CD8-positive, alpha-beta memory T cell (primary cell): Measurements from ENCODE around the gene USP13. TPM values are rescaled to one million over a fixed set of nuclear protein-coding genes. Genes with fewer than 3 reads are reported as not detected.
A peak's percentile ranks its signal among the peaks of the same experiment; 100 is the strongest.

ENCODE experiments used
- CTCF ChIA-PET: fragments of 350-600 bp; sonication (Branson Sonifier 250); formaldehyde crosslinking; loops from one replicate; lab custom pipeline; 2021; ENCODE audit warnings: antibody characterized with exemption; lab: Charles Lee
- POLR2A ChIA-PET: fragments of 350-600 bp; sonication (Branson Sonifier 250); formaldehyde crosslinking; loops from one replicate; lab custom pipeline; 2021; ENCODE audit warnings: antibody characterized with exemption; lab: Charles Lee
- DNase-seq, 5 donors: peaks; one replicate each; pipeline versions ENCODE4 v3.0.0 to v3.0.0-alpha.2; 2020 to 2022; ENCODE audit warnings: mixed read lengths in 1 of 5
- H3K27ac ChIP-seq: one replicate; pipeline ENCODE4 v1.7.0; 2013; ENCODE audit warnings: low read depth, mild to moderate bottlenecking, low read length, moderate library complexity
- H3K27me3 ChIP-seq: 2 replicates; pipeline ENCODE4 v1.7.0; 2013; ENCODE audit warnings: low read length, mild to moderate bottlenecking; ENCODE audit not compliant: insufficient read depth, poor library complexity, severe bottlenecking
- H3K36me3 ChIP-seq: 2 replicates; pipeline ENCODE4 v1.7.0; 2013; ENCODE audit warnings: mild to moderate bottlenecking, low read length, moderate library complexity; ENCODE audit not compliant: insufficient read depth
- H3K4me1 ChIP-seq: 2 replicates; pipeline ENCODE4 v1.7.0; 2013; ENCODE audit warnings: mild to moderate bottlenecking, low read length, moderate library complexity; ENCODE audit not compliant: insufficient read depth
- H3K4me3 ChIP-seq: 2 replicates; pipeline ENCODE4 v1.7.0; 2013; ENCODE audit warnings: mild to moderate bottlenecking, low read length
- H3K9me3 ChIP-seq: 2 replicates; pipeline ENCODE4 v1.7.0; 2013; ENCODE audit warnings: mild to moderate bottlenecking, low read length
- H3K27ac Mint-ChIP-seq, 8 donors: one replicate each; pipeline ENCODE4 v1.8.0; 2020 to 2021; ENCODE audit warnings: mixed read lengths in 8 of 8, mild to moderate bottlenecking in 6 of 8, inconsistent platforms in 3 of 8, moderate library complexity in 3 of 8
- H3K27me3 Mint-ChIP-seq, 2 donors: one replicate each; pipeline ENCODE4 v1.8.0; 2020 to 2021; ENCODE audit warnings: mixed read lengths in 2 of 2, mild to moderate bottlenecking in 1 of 2, moderate library complexity in 1 of 2
- H3K36me3 Mint-ChIP-seq, 3 donors: one replicate each; pipeline ENCODE4 v1.8.0; 2020 to 2021; ENCODE audit warnings: mixed read lengths in 3 of 3, inconsistent platforms in 1 of 3, mild to moderate bottlenecking in 1 of 3
- H3K4me1 Mint-ChIP-seq, 3 donors: one replicate each; pipeline ENCODE4 v1.8.0; 2020 to 2021; ENCODE audit warnings: mixed read lengths in 3 of 3, inconsistent platforms in 1 of 3, mild to moderate bottlenecking in 1 of 3
- H3K4me3 Mint-ChIP-seq, 7 donors: one replicate each; pipeline ENCODE4 v1.8.0; 2020 to 2021; ENCODE audit warnings: mixed read lengths in 7 of 7, mild to moderate bottlenecking in 6 of 7, moderate library complexity in 4 of 7, inconsistent platforms in 2 of 7
- H3K9me3 Mint-ChIP-seq, 5 donors: one replicate each; pipeline ENCODE4 v1.8.0; 2020 to 2022; ENCODE audit warnings: mixed read lengths in 5 of 5, mild to moderate bottlenecking in 3 of 5, moderate library complexity in 2 of 5, inconsistent platforms in 1 of 5
- polyA plus RNA-seq: library from polyadenylated mRNA; unstranded; fragments of 300-500 nt; fragmentation: Illumina TruSeq; gene quantifications from one replicate; pipeline ENCODE4 v1.2.3, GENCODE V29; 2021
- total RNA-seq, 2 experiments: library from RNA; stranded (reverse); gene quantifications; one replicate each; pipeline ENCODE4 v1.2.3, GENCODE V29; 2021

USP13 gene
- total and polyA plus RNA-seq, 3 experiments from 2014 or later = 12.7 to 13.8 (median 13.3) TPM

GRCh38 chr3:179610066-179610465 is 42.8 kb upstream of the USP13 start:
- Histone ChIP-seq H3K9me3 (no peaks in the 10 kb centered on the region), H3K27ac (no peak overlapping the region), H3K4me3 (no peak overlapping the region), H3K27me3 (no peaks in the 10 kb centered on the region), H3K36me3 (no peaks in the 10 kb centered on the region), H3K4me1 (peaks cover 16% of the 10 kb centered on the region)
- Mint-ChIP-seq H3K4me1 (peaks cover 32 to 52% (median 43%) of the 10 kb centered on the region in 3 donors), H3K4me3 (no peak overlapping the region), H3K9me3 (no peaks in the 10 kb centered on the region), H3K27me3 (no peaks in the 10 kb centered on the region), H3K27ac (peak overlapping the region in 1 of 8 donors; percentile 76), H3K36me3 (peaks cover 5 to 30% (median 6%) of the 10 kb centered on the region in 3 donors)
- CTCF ChIA-PET = no interaction called here
- POLR2A ChIA-PET = no interaction called here
- DNase-seq = no peak

GRCh38 chr3:179613807-179614206 is 39.0 kb upstream of the USP13 start:
- CTCF ChIA-PET = no interaction called here
- Mint-ChIP-seq H3K4me1 (peaks cover 15 to 25% (median 24%) of the 10 kb centered on the region in 3 donors), H3K27me3 (no peaks in the 10 kb centered on the region), H3K4me3 (no peak overlapping the region), H3K36me3 (peaks cover 5 to 42% (median 6%) of the 10 kb centered on the region in 3 donors), H3K27ac (no peak overlapping the region), H3K9me3 (no peaks in the 10 kb centered on the region)
- POLR2A ChIA-PET = no interaction called here
- Histone ChIP-seq H3K27me3 (no peaks in the 10 kb centered on the region), H3K36me3 (no peaks in the 10 kb centered on the region), H3K4me3 (no peak overlapping the region), H3K4me1 (peaks cover 8% of the 10 kb centered on the region), H3K9me3 (no peaks in the 10 kb centered on the region), H3K27ac (no peak overlapping the region)
- no peak for DNase-seq

- Mint-ChIP-seq H3K36me3 (peaks cover 6 to 49% (median 8%) of the 10 kb centered on the region in 3 donors), H3K27me3 (no peaks in the 10 kb centered on the region), H3K9me3 (no peaks in the 10 kb centered on the region), H3K27ac (peak overlapping the region in 1 of 8 donors; percentile 54), H3K4me1 (peaks cover 6 to 16% (median 14%) of the 10 kb centered on the region in 3 donors), H3K4me3 (no peak overlapping the region)
- POLR2A ChIA-PET = no interaction called here
- H3K9me3 ChIP-seq = no peaks in the 10 kb centered on the region
- H3K27me3 ChIP-seq = no peaks in the 10 kb centered on the region
- H3K4me3 ChIP-seq = no peak overlapping the region
- no peak for DNase-seq
- no peaks in the 10 kb centered on the region for H3K4me1 ChIP-seq
- no peak overlapping the region for H3K27ac ChIP-seq
- CTCF ChIA-PET = interaction anchor here (0.5 kb wide), 1 partner anchor 61 kb away, joined by 3 read pairs; no protein-coding TSS in a partner anchor
- no peaks in the 10 kb centered on the region for H3K36me3 ChIP-seq
Measured at GRCh38 chr3:179615458-179616173, 37.2 kb upstream of the USP13 start.

DNA sequence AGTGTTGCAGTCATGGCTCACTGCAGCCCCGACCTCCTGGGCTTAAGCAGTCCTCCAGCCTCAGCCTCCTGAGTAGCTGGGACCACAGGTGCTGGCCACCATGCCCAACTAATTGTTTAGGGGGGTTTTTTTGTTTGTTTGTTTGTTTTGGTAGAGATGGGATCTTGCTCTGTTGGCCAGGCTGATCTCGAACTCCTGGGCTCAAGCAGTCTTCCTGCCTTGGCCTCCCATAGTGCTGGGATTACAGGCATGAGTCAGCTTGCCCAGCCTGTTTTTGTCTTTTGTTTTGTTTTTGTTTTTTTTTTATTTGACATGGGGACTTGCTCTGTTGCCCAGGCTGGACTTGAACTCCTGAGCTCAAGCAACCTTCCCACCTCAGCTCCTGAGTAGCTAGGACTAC is 30.8 kb upstream of the USP13 start:
- peaks cover 0 to 7% (median 0%) of the 10 kb centered on the region in 3 donors for H3K4me1 Mint-ChIP-seq
- H3K27me3 ChIP-seq = no peaks in the 10 kb centered on the region
- no peaks in the 10 kb centered on the region for H3K27me3 Mint-ChIP-seq
- H3K36me3 Mint-ChIP-seq = peaks cover 13 to 71% (median 18%) of the 10 kb centered on the region in 3 donors
- CTCF ChIA-PET = no interaction called here
- H3K27ac ChIP-seq = no peak overlapping the region
- DNase-seq = no peak
- H3K9me3 ChIP-seq = no peaks in the 10 kb centered on the region
- no peak overlapping the region for H3K4me3 Mint-ChIP-seq
- no peak overlapping the region for H3K4me3 ChIP-seq
- H3K27ac Mint-ChIP-seq = no peak overlapping the region
- no peaks in the 10 kb centered on the region for H3K9me3 Mint-ChIP-seq
- no peaks in the 10 kb centered on the region for H3K4me1 ChIP-seq
- POLR2A ChIA-PET = interaction anchor here (0.6 kb wide), 1 partner anchor 144 kb away, joined by 3 read pairs; no protein-coding TSS in a partner anchor
- peaks cover 13% of the 10 kb centered on the region for H3K36me3 ChIP-seq

DNA sequence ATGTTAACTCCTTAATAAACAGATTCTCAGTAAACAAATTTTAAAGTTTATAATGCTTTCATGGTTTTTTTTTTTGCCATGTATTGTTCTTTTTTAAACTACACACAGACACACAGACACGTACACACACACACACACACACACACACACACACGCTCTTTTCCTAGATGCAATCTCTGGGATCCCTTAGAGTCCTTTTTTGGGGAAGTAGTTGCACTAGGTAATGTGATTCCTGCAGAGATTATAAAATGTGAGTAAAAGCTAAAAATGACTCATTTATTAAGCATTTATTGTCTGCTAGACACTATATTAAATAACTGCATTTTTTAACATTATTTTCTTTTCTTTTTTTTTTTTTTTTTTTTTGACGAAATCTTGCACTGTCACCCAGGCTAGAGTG is 28.4 kb upstream of the USP13 start:
- peaks cover 13% of the 10 kb centered on the region for H3K36me3 ChIP-seq
- H3K4me3 Mint-ChIP-seq = no peak overlapping the region

GRCh38 chr3:179630753-179631451 is 21.9 kb upstream of the USP13 start:
- ChIA-PET CTCF (no interaction called here), POLR2A (no interaction called here)
- Mint-ChIP-seq H3K27ac (no peak overlapping the region), H3K27me3 (no peaks in the 10 kb centered on the region), H3K4me1 (no peaks in the 10 kb centered on the region), H3K4me3 (no peak overlapping the region), H3K9me3 (no peaks in the 10 kb centered on the region), H3K36me3 (peaks cover 0 to 3% (median 2%) of the 10 kb centered on the region in 3 donors)
- DNase-seq = no peak
- no peaks in the 10 kb centered on the region for H3K27me3 ChIP-seq
- H3K27ac ChIP-seq = no peak overlapping the region
- H3K9me3 ChIP-seq = no peaks in the 10 kb centered on the region
- H3K4me3 ChIP-seq = no peak overlapping the region
- no peaks in the 10 kb centered on the region for H3K4me1 ChIP-seq
- H3K36me3 ChIP-seq = no peaks in the 10 kb centered on the region

More for the DNA sequence above, 28.4 kb upstream of the USP13 start:
- no peaks in the 10 kb centered on the region for H3K27me3 ChIP-seq
- H3K27ac ChIP-seq = no peak overlapping the region
- ChIA-PET CTCF (interaction anchor here (0.7 kb wide), 1 partner anchor 235 kb away, joined by 4 read pairs; no protein-coding TSS in a partner anchor), POLR2A (no interaction called here)
- no peak for DNase-seq
- Mint-ChIP-seq H3K36me3 (peaks cover 13 to 52% (median 20%) of the 10 kb centered on the region in 3 donors), H3K27ac (no peak overlapping the region), H3K4me1 (peaks cover 0 to 7% (median 0%) of the 10 kb centered on the region in 3 donors), H3K27me3 (no peaks in the 10 kb centered on the region), H3K9me3 (no peaks in the 10 kb centered on the region)
- H3K9me3 ChIP-seq = no peaks in the 10 kb centered on the region
- H3K4me1 ChIP-seq = no peaks in the 10 kb centered on the region
- H3K4me3 ChIP-seq = no peak overlapping the region

DNA sequence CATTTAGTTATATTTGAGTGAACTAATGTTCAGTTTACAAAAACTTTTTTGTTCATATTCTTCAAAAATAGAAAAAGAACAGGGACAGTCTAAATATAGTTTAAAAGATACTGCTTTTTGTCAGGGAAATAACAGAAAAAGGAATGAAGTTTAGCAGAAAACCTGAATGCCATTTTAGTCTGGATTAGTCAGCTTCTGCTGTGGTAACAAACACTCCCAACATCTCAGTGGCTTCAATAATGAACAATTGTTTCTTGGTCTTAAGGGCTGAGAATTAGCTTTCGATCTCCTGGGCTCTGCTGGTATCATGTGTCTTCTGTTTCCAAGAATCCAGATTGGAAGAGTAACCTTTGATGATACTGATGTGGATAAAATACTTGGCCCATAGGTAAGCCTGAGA is 12.4 kb upstream of the USP13 start:
- CTCF ChIA-PET = no interaction called here
- Histone ChIP-seq H3K36me3 (no peaks in the 10 kb centered on the region), H3K4me3 (no peak overlapping the region), H3K9me3 (no peaks in the 10 kb centered on the region), H3K27ac (no peak overlapping the region), H3K27me3 (no peaks in the 10 kb centered on the region), H3K4me1 (no peaks in the 10 kb centered on the region)
- H3K4me3 Mint-ChIP-seq = no peak overlapping the region
- no peak overlapping the region for H3K27ac Mint-ChIP-seq
- POLR2A ChIA-PET = no interaction called here
- no peaks in the 10 kb centered on the region for H3K9me3 Mint-ChIP-seq
- H3K27me3 Mint-ChIP-seq = no peaks in the 10 kb centered on the region
- H3K36me3 Mint-ChIP-seq = peaks cover 0 to 3% (median 0%) of the 10 kb centered on the region in 3 donors
- no peaks in the 10 kb centered on the region for H3K4me1 Mint-ChIP-seq
- no peak for DNase-seq

DNA sequence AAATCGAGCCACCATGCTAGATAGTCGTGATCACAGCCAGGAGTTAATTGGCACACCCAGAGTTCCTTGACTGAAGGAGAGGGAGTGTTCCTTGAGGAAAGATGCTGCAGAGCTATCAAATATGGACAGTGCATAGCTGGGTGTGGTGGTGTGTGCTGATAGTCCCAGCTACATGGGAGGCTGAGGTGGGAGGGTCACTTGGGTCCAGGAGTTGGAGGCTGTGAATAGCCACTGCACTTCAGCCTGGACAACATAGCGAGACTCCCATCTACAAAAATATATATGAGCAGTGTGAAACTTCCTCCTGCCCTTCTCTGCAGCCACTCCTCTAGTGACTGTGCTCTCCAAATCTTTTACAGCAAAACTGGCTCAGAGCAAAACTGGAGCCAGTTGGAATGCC is 10.0 kb upstream of the USP13 start:
- DNase-seq = no peak
- CTCF ChIA-PET = interaction anchor here (1.2 kb wide), 1 partner anchor 9 kb away, joined by 3 read pairs; no protein-coding TSS in a partner anchor
- POLR2A ChIA-PET = no interaction called here
- H3K4me3 ChIP-seq = no peak overlapping the region
- H3K4me1 Mint-ChIP-seq = no peaks in the 10 kb centered on the region
- peaks cover 0 to 3% (median 0%) of the 10 kb centered on the region in 3 donors for H3K36me3 Mint-ChIP-seq
- H3K27me3 Mint-ChIP-seq = peaks cover 0 to 1% of the 10 kb centered on the region in 2 donors
- H3K27ac Mint-ChIP-seq = no peak overlapping the region
- H3K27ac ChIP-seq = no peak overlapping the region
- H3K4me3 Mint-ChIP-seq = no peak overlapping the region
- H3K36me3 ChIP-seq = no peaks in the 10 kb centered on the region
- no peaks in the 10 kb centered on the region for H3K4me1 ChIP-seq
- H3K9me3 ChIP-seq = no peaks in the 10 kb centered on the region
- no peaks in the 10 kb centered on the region for H3K27me3 ChIP-seq
- no peaks in the 10 kb centered on the region for H3K9me3 Mint-ChIP-seq
